Measurements from ENCODE around the gene DYNC1LI1.
"Not testable (repeated sequence)": the region's sequence is repeated elsewhere in the genome, so short reads cannot be mapped to it uniquely, and the experiment has no call there.

The DYNC1LI1 gene

DNA sequence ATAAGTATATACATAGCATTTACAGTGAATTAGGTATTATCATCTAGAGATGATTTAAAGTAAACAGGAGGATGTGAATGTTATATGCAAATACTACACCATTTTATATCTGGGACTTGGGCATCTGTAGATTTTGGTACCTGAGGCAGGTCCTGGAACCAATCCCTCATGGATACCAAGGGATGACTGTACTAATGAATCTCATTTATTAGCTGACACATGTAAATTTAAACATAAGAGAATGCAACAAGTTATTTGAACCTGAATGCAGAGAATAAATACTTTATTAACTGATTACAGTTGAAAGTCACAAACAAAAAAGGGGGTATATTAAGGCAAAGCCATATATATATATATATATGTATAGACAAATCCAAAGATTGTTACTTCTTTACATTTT is 44.9 kb downstream of the DYNC1LI1 start:
- no peak for DNase-seq

DNA sequence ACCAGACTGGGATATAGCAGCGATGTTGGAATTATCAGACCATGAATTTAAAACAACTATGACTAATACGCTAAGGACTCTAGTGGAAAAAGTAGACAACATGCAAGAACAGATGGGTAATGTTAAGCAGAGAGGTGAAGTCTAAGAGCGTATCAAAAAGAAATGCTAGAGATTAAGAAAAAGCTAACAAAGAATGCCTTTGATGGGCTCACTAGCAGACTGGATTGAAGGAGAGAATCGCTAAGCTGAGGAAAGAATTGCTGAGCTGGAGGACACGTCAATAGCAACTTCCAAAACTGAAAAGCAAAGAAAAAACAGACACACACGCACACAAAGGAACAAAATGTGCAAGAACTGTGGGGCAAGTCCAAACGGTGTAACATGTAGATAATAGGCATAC is 48.0 kb downstream of the DYNC1LI1 start:
- no peak for DNase-seq

DNA sequence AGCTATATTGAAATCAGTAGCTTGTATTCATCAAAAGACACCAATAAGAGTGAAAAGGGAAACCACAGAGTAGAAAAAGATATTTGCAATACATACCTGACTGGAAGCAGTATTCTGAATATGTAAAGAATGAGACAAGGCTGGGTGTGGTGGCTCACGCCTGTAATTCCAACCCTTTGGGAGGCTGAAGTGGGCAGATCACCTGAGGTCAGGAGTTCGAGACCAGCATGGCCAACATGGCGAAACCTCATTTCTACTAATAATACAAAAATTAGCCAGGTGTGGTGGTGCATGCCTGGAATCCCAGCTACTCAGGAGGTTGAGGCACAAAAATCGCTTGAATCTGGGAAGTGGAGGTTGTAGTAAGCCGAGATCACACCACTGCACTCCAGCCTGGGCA is 51.7 kb downstream of the DYNC1LI1 start:
- DNase-seq: not testable (repeated sequence)

DNA sequence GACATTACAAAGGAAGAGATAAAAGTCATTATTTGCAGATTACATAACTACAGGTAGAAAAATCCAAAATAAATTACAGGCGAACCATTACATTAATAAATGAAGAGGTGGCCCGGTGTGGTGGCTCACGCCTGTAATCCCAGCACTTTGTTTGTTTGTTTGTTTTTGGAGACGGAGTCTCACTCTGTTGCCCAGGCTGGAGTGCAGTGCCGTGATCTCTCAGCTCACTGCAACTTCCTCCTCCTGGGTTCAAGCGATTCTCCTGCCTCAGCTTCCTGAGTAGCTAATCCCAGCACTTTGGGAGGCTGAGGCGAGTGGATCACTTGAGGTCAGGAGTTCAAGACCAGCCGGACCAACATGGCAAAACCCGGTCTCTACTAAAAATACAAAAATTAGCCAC is 53.9 kb downstream of the DYNC1LI1 start:
- DNase-seq: not testable (repeated sequence)

DNA sequence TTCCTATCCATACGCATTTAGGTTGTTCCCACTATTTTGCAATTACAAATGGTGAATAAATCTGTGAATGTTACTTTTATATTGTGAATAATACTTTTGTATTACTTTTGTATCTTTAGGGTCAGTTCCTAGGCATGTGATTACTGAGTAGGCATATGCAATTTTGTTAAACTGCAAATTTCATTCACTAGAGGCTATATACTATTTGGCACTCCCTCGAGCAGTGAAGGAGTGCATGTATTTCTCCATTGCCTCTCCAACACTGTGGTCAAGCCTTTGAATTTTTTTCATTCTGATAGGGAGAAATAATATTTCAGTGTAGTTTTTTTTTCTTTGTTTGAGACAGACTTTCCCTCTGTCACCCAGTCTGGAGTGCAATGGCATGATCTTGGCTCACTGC is 59.7 kb downstream of the DYNC1LI1 start:
- no peak for DNase-seq

GRCh38 chr3:32510075-32510724 is 60.5 kb downstream of the DYNC1LI1 start:
- peak; percentile 68 for DNase-seq

DNA sequence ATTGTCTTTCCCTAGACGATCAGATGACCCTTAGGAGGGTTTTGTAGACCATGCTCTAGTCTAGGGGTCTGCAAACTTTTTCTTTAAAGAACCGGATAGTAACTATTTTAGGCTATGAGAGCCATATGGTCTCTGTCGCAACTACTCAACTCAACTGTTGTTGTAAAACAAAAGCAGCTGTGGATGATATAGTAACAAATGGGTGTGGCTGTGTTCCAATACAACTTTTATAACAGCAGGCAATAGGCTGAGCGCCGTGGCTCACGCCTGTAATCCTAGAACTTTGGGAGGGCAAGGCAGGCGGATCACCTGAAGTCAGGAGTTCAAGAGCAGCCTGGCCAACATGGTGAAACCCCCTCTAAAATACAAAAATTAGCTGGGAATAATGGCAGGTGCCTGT is 61.9 kb downstream of the DYNC1LI1 start:
- DNase-seq: no peak

DNA sequence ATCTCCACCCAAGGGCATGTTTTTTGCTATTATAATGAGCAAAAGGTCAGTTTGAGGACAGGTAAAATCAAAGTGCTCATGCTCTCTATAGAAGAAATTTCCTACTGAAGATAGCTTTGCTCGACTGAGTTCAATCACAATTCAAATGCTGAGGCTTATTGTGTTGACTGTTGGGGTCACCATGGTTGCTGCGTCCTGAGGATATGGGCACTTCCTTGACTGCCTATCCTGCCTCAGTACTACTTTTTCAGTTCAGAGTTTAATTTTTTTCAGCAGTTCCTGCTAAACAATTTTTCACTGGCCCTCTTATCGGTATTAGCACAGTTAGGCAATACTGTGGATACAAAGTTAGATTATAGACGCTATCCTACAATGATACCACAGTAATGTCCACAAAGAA is 64.2 kb downstream of the DYNC1LI1 start:
- no peak for DNase-seq

DNA sequence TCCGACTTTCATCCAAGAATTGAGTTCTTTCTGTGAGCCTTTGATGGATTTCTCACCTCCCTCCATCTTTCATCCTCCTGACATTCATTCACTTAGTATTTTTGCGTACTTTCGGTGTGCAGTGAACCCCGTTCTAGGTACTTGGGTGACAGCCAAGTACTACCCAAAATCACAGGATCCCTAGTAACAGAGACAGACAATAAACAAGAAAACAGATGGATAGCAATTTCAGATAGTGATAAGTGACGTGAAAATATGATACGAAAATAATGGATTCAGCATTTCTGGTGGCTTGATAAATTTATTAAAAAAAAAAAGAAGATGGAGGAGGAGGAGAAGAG is 67.7 kb downstream of the DYNC1LI1 start:
- no peak for DNase-seq

DNA sequence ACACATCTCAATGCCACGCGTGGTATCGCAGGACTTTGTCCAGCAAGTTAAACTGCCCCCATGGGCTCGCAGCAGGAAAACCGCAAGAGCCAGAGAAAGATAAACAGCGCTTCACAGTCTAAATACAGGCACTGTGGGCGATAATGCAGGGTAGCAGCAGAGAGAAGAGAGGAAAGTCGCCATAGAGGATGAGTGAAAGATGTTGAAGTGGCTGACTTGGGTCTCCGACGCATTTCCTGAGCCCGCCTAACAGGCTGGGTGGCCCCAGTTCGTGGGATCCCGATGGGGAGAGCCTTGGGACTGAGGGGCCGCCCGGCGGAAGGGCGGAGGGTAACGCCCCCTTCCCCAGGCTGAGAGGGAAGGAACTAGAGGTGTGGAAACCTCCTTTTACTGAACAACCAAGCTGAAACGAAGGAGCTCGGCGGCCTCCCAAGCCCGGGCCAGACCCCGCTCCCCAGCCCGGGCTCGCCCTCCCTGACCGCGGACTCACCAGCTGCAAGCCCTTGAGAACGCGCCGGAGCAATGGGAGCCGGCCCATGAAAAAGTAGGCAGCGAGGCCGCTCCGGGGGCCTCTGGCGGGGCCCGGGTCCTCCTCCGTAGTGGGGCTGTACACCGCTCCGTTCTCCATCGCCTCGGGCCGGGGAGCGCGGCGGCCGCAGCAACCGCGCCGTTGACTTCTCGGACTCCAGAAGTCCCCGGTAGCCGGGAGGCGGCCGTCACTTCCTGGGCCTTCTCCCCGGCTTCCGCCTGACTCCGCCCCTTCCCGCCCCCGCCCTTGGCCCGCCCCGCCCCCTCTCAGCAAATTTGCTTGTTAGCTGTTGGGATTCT is 68.3 kb downstream of the DYNC1LI1 start, which contains the start of gene CMTM6:
Gene CMTM6 (minus strand): TSS at position 735 of the 828 bp plus-strand sequence. CDS start 107 bp downstream, at position 628.
- DNase-seq: peak; percentile 82

GRCh38 chr3:32501783-32502117 is 68.9 kb downstream of the DYNC1LI1 start:
- DNase-seq: no peak

DNA sequence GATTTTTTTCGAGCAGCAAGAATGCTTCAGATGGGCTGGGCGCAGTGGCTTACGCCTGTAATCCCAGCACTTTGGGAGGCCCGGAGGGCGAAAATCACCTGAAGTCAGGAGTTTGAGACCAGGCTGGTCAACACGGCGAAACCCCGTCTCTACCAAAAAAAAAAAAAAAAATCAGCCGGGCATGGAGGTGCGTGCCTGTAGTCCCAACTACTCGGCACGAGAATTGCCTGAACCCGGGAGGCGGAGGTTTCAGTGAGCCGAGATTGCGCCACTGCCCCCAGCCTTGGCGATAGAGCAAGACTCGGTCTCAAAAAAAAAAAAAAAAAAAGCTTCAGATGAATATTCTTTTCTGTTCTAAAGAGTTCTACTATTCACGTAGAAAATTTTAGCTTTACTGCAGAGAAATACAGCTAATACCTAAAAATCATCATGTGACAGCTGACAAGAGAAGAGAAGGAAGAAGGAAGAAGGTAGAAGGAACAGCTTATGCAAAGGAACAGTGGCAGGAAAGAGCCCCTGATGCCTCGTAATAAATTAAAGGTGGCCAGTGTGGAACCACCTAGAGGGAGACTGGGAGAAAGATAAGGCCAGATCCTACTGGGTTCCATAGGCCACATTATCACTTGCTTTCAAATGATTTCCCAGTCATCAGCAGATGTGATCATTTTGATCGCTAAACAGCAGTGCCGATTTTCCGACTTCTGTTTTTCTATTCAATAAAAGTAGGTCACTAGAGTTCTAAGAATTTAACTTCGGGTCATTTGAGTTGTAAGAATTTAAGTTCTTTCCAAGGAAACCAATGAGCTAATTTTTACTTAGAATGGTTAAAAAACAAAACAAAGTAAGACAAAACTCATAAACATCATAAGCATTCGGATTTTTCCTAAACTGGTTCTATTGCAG is 69.5 kb downstream of the DYNC1LI1 start:
- DNase-seq: no peak

- DNase-seq: no peak
Measured at GRCh38 chr3:32500231-32500630, 70.4 kb downstream of the DYNC1LI1 start.

DNA sequence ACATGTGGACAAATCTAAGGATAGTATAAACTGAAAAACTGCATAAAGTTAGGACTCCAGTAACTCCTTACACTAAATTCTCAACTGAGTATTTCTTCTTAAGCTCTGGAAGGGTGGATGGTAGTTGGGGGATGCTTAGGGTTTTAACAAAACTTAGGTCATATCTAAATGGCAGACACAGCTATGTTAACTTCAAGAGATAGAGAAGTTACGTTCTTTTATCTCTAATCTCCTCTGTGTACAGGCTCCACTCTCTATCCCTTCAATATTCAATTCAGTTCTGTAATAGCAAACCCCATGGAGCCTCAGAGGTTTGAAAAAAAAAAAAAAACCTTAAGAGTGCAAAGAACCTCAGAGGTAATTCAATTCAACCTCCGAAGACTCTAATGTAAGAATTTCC is 71.1 kb downstream of the DYNC1LI1 start:
- no peak for DNase-seq

GRCh38 chr3:32498992-32499391 is 71.7 kb downstream of the DYNC1LI1 start:
- DNase-seq: no peak

GRCh38 chr3:32498252-32498651 is 72.4 kb downstream of the DYNC1LI1 start:
- DNase-seq: no peak

DNA sequence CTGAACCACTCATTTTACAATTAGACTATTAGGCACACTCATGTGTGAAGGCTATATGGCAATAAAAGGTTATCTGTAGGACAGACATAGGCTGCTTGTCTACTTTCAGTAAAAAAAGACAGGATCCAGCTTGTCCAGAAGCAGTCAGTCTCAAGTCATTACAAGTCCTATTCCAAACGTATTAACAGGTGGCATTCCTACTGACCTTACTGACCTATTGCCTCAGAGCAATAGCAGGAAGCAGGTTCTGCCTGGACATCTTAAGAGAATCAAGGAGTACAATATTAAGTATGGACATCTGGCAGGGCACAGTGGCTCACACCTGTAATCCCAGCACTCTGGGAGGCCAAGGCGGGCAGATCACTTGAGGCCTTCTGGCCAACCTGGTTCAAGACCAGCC is 75.0 kb downstream of the DYNC1LI1 start:
- DNase-seq: no peak

DNA sequence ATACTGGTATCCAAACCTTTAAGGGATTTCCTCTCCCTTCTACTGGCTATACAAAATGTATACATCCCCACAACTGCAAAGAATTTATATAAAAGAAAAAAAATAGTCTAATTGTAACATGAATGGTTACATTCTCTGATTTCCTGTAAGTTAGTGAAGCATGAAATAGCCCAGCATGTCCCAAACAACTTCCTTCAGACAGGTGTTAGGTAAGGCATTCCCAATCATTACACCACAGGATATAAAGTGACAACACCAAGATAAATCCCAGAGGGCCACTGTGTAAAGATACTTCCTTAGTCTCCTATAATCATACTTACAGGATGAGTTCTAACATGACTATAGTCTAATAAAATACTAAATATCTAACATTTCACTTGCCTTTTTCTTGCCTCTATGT is 75.6 kb downstream of the DYNC1LI1 start:
- no peak for DNase-seq

DNA sequence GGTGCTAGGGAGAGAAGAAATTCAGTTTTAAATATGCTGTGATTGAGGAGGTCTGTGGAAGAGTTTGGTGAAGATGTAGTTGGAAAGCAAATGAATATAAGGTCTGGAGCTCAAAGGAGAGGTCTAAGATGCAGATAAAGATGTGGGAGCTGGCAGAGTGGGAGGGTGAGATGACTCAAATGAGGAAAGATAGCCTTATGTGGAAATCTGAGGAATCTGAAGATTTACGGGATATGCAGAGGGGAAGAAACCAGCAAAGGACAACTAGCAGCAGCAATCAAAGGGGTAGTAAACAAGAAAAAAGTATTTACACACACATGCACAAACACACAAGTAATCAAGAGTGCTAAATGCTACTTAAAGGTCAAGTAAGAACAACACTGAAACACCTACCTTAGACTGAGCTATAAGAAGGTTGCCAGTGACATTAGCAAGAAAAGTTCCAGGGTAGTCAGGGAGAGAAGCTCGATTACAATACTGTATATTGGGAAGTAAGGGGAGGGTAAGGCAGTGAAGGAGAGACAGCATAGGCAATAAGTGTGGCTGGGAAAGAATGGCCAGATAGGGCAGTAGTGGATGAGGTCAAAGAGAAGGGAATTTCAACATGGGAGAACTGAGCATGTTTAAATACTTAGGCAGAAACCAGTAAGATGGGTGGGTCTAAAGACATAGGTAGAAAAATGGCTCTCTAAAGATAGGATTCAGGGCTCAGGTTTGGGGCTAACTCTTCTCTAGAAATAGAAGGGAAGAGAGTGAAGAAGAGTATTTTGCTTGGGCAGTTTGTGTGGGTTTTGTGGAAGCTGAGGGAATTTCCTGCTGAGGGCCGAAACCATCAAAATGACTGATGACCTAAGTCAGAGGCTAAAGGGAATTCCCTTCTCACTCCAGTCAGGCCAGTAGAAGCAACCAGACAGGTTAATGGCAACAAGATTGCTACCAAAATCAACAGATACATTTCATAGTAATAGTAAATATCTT is 76.9 kb downstream of the DYNC1LI1 start:
- DNase-seq: no peak

GRCh38 chr3:32492684-32493436 is 77.8 kb downstream of the DYNC1LI1 start:
- no peak for DNase-seq

DNA sequence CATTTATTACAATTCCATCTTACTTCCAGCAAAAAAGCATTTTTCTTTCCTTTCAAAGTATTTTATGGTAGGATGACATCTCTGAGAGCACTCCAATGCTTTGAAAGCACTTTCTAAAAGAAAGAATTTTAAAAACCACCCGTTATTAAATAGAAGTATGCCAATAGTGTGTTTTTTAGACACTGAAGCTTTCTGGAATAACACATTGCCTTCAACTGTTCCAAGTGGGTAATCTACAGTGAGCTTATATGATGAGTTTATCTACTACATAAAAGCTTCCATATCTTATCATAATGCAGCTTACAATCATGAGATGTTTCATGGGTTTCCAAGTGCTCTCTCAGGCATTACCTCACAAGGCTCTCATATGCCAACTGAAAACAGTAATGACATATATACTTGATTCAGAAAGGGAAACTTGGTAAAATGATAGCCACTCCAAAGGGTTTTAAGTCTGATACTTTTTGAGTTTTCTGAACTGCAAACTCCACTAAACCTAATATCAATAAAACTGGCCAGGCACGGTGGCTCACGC is 82.1 kb downstream of the DYNC1LI1 start:
- DNase-seq: no peak

Data from CD4-positive, alpha-beta T cell treated with Interleukin-15 for 1 hour (primary cell).